HepG2 (cell line): ENCODE results near the gene PITPNM2. TPM values are rescaled to one million over a fixed set of nuclear protein-coding genes. Genes with fewer than 3 reads are reported as not detected.

Source experiments
- EP300 ChIP-seq, 3 experiments: sonication (generic) in 1 of 3; formaldehyde crosslinking in 1 of 3; IDR thresholded peaks; 2 replicates each; pipeline versions ENCODE4 v1.5.1 to v1.6.1; 2011 to 2020; ENCODE audit warnings: low read depth in 2 of 3, low read length in 2 of 3, borderline replicate concordance in 1 of 3, improper control_type of control experiment in 1 of 3, mild to moderate bottlenecking in 1 of 3, missing genetic modification reagents in 1 of 3, moderate library complexity in 1 of 3
- FOSL2 ChIP-seq: sonication (generic); formaldehyde crosslinking; IDR thresholded peaks from 2 replicates; pipeline ENCODE4 v1.4.0; 2020; ENCODE audit warnings: missing genetic modification reagents
- JUN ChIP-seq: sonication (generic); formaldehyde crosslinking; IDR thresholded peaks from 2 replicates; pipeline ENCODE4 v1.4.0; 2020; ENCODE audit warnings: mild to moderate bottlenecking, missing genetic modification reagents
- MAFG ChIP-seq: sonication (generic); formaldehyde crosslinking; IDR thresholded peaks from 2 replicates; pipeline ENCODE4 v1.5.1; 2020; ENCODE audit warnings: mild to moderate bottlenecking, missing genetic modification reagents
- MAFK ChIP-seq, 2 experiments: IDR thresholded peaks in 1 of 2; conservative IDR thresholded peaks in 1 of 2; 2 replicates each; pipeline ENCODE4 v1.6.1; 2011; ENCODE audit warnings: improper control_type of control experiment in 2 of 2, low read length in 2 of 2
- MXI1 ChIP-seq: IDR thresholded peaks from 3 replicates; pipeline ENCODE4 v1.6.1; 2012; ENCODE audit warnings: low read depth, low read length, inconsistent platforms, borderline replicate concordance
- ZNF263 ChIP-seq: sonication (generic); formaldehyde crosslinking; IDR thresholded peaks from 2 replicates; pipeline ENCODE4 v1.4.0; 2020; ENCODE audit warnings: missing genetic modification reagents
- ZNF546 ChIP-seq: sonication (generic); formaldehyde crosslinking; conservative IDR thresholded peaks from 2 replicates; pipeline ENCODE4 v1.8.1; 2023; ENCODE audit warnings: mild to moderate bottlenecking, missing genetic modification reagents
- ZNF644 ChIP-seq: IDR thresholded peaks from 2 replicates; pipeline ENCODE4 v1.6.1; 2016; ENCODE audit warnings: low read depth
- ZNF724P ChIP-seq: sonication (generic); formaldehyde crosslinking; IDR thresholded peaks from 2 replicates; pipeline ENCODE4 v1.8.0; 2022; ENCODE audit warnings: missing genetic modification reagents, borderline replicate concordance
- ZNF768 ChIP-seq: sonication (generic); formaldehyde crosslinking; IDR thresholded peaks from 2 replicates; pipeline ENCODE4 v1.4.0; 2020; ENCODE audit warnings: missing genetic modification reagents
- ZSCAN31 ChIP-seq: sonication (generic); formaldehyde crosslinking; IDR thresholded peaks from 2 replicates; pipeline ENCODE4 v1.5.0; 2020; ENCODE audit warnings: low read depth, mild to moderate bottlenecking, missing genetic modification reagents
- polyA plus RNA-seq, 8 experiments: library from polyadenylated mRNA; depleted of rRNA in 3 of 8; stranded (reverse) in 7 of 8; unstranded in 1 of 8; fragments of >200 nt; fragmentation: Illumina TruSeq in 4 of 8; extraction: Trizol in 4 of 8; gene quantifications; 2 replicates each; pipeline versions ENCODE4 v1.2.1 to v1.2.3, GENCODE V29; 2011 to 2016; ENCODE audit warnings: low read depth in 4 of 8, missing spikeins in 1 of 8, mixed read lengths in 1 of 8; ENCODE audit not compliant: insufficient read depth in 1 of 8
- total RNA-seq, 5 experiments: library from RNA; depleted of rRNA; stranded (reverse); fragments of >200 nt; fragmentation: Illumina TruSeq; extraction: Trizol; gene quantifications; 2 replicates each; pipeline ENCODE4 v1.2.3, GENCODE V29; 2016; ENCODE audit warnings: low read depth in 1 of 5
- TF ChIP-seq, protein P1 (sequence below): sonication (generic); formaldehyde crosslinking; IDR thresholded peaks from 2 replicates; pipeline ENCODE4 v1.4.0; 2020; ENCODE audit warnings: mild to moderate bottlenecking, missing genetic modification reagents
- TF ChIP-seq, protein P2 (sequence below): IDR thresholded peaks from 2 replicates; pipeline ENCODE4 v1.4.0; 2020; ENCODE audit warnings: mild to moderate bottlenecking, missing genetic modification reagents

The PITPNM2 gene
- total and polyA plus RNA-seq, 2 of the 13 experiments (the other 11 are each of a cell fraction or from before 2014, with no cell fraction given), result 4.2 to 5.3 TPM

DNA sequence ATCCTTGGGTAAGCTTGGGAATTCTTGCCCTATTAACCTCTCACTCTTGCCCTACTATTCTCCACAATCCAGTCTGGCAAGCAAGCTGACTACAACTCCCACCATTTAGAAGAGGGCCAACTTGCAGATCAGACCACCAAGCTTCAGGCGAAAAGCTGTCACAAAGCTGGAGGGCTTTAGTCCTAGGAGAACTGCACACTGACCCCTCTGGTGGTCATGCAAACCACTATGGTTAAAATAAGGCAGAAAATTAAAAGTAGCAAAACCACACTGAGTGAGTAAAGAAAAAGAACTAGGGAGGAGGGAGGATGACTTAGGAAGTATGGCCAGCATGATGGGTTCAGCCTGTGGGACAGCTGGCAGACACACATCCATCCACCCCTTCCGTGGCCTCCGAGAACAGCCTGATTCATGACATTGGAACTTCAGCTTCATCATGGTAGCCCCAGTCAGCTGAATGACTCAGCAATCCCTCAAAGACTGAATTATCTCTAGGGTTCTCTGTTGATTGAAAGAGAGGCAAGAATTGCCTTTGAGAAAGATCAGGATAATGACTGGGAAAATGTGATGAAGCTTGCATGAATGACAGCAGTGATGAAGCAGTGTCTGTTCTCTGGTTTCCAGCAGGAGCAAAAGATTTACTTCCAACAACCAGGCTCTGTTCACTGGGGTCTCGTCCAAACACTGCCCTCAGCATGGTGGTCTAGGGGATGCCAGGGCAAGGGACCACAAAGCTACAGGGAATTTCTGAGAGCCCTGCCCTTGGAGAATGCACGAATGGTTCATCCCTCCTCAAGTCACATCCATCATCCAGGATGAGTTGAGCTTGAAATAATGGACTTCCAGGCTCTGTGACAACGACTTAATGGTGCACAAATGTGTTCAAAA, 24.4 kb downstream of the PITPNM2 start (continued):
- TF ChIP-seq, protein P1, sequence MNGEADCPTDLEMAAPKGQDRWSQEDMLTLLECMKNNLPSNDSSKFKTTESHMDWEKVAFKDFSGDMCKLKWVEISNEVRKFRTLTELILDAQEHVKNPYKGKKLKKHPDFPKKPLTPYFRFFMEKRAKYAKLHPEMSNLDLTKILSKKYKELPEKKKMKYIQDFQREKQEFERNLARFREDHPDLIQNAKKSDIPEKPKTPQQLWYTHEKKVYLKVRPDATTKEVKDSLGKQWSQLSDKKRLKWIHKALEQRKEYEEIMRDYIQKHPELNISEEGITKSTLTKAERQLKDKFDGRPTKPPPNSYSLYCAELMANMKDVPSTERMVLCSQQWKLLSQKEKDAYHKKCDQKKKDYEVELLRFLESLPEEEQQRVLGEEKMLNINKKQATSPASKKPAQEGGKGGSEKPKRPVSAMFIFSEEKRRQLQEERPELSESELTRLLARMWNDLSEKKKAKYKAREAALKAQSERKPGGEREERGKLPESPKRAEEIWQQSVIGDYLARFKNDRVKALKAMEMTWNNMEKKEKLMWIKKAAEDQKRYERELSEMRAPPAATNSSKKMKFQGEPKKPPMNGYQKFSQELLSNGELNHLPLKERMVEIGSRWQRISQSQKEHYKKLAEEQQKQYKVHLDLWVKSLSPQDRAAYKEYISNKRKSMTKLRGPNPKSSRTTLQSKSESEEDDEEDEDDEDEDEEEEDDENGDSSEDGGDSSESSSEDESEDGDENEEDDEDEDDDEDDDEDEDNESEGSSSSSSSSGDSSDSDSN (CRISPR knock-in tag), result 0 out of 2 replicates have a peak, but pooled peaks have one; percentile 23
- TF ChIP-seq ZSCAN31 (no peak), EP300 (IDR thresholded peaks at IDR 0.05; ENCODE audit: low read depth in 2 of 2, low read length in 2 of 2) (peak in 1 of 2 experiments; percentile 61; a peak in 2 of 4 replicates), EP300 (CRISPR knock-in tag; IDR thresholded peaks at IDR 0.05; ENCODE audit: borderline replicate concordance) (no peak), ZNF724P (no peak), JUN (CRISPR knock-in tag) (peak; percentile 68; the same call in 1 of the 2 replicates), ZNF263 (CRISPR knock-in tag) (peak; percentile 50; the same call in 1 of the 2 replicates), ZNF644 (peak; percentile 96), MAFK (conservative IDR thresholded peaks at IDR 0.05 in 1 of 2, IDR thresholded peaks at IDR 0.05 in 1 of 2; ENCODE audit: low read length in 2 of 2) (peak; percentile 91 to 98), FOSL2 (CRISPR knock-in tag) (peak; percentile 98), MAFG (CRISPR knock-in tag) (peak; percentile 83), ZNF546 (CRISPR knock-in tag) (no peak), MXI1 (peak; percentile 65; the same call in 1 of the 3 replicates), ZNF768 (CRISPR knock-in tag) (no peak)
- TF ChIP-seq, protein P2, sequence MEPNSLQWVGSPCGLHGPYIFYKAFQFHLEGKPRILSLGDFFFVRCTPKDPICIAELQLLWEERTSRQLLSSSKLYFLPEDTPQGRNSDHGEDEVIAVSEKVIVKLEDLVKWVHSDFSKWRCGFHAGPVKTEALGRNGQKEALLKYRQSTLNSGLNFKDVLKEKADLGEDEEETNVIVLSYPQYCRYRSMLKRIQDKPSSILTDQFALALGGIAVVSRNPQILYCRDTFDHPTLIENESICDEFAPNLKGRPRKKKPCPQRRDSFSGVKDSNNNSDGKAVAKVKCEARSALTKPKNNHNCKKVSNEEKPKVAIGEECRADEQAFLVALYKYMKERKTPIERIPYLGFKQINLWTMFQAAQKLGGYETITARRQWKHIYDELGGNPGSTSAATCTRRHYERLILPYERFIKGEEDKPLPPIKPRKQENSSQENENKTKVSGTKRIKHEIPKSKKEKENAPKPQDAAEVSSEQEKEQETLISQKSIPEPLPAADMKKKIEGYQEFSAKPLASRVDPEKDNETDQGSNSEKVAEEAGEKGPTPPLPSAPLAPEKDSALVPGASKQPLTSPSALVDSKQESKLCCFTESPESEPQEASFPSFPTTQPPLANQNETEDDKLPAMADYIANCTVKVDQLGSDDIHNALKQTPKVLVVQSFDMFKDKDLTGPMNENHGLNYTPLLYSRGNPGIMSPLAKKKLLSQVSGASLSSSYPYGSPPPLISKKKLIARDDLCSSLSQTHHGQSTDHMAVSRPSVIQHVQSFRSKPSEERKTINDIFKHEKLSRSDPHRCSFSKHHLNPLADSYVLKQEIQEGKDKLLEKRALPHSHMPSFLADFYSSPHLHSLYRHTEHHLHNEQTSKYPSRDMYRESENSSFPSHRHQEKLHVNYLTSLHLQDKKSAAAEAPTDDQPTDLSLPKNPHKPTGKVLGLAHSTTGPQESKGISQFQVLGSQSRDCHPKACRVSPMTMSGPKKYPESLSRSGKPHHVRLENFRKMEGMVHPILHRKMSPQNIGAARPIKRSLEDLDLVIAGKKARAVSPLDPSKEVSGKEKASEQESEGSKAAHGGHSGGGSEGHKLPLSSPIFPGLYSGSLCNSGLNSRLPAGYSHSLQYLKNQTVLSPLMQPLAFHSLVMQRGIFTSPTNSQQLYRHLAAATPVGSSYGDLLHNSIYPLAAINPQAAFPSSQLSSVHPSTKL (CRISPR knock-in tag), result peak; percentile 44; the same call in 1 of the 2 replicates
